Astrocyte (in vitro differentiated cells and primary cell): ENCODE measurements around the gene CNIH3. TPM values are rescaled to one million over a fixed set of nuclear protein-coding genes. Genes with fewer than 3 reads are reported as not detected.

ENCODE experiments used
- DNase-seq: peaks from one replicate; pipeline ENCODE4 v3.0.0-alpha.2; 2010; ENCODE audit warnings: low read depth
- FAIRE-seq: peaks from 2 replicates; lab custom pipeline; 2011; peaks lifted over from hg19 to GRCh38; lab: Jason Lieb, UNC
- H2AFZ ChIP-seq: 2 replicates; pipeline ENCODE4 v1.6.0; 2012; ENCODE audit warnings: low read depth, low read length, inconsistent platforms
- H3K27ac ChIP-seq: 2 replicates; pipeline ENCODE4 v1.5.1; 2011; ENCODE audit warnings: low read depth, low read length, inconsistent platforms
- H3K27me3 ChIP-seq: 2 replicates; pipeline ENCODE4 v1.6.0; 2011; ENCODE audit warnings: low read length, inconsistent platforms; ENCODE audit not compliant: insufficient read depth
- H3K36me3 ChIP-seq: 2 replicates; pipeline ENCODE4 v1.5.1; 2011; ENCODE audit warnings: low read length, inconsistent platforms; ENCODE audit not compliant: insufficient read depth
- H3K4me1 ChIP-seq: 2 replicates; pipeline ENCODE4 v1.5.1; 2011; ENCODE audit warnings: low read length, inconsistent platforms; ENCODE audit not compliant: insufficient read depth
- H3K4me2 ChIP-seq: 2 replicates; pipeline ENCODE4 v1.6.0; 2012; ENCODE audit warnings: low read length, inconsistent platforms
- H3K4me3 ChIP-seq: 2 replicates; pipeline ENCODE4 v1.5.1; 2011; ENCODE audit warnings: low read depth, mild to moderate bottlenecking, low read length, inconsistent platforms; ENCODE audit not compliant: insufficient read depth
- H3K79me2 ChIP-seq: 2 replicates; pipeline ENCODE4 v1.6.0; 2012; ENCODE audit warnings: mild to moderate bottlenecking, low read length, inconsistent platforms; ENCODE audit not compliant: insufficient read depth
- H3K9ac ChIP-seq: 2 replicates; pipeline ENCODE4 v1.6.0; 2012; ENCODE audit warnings: mild to moderate bottlenecking, low read length, inconsistent platforms
- H3K9me3 ChIP-seq: 2 replicates; pipeline ENCODE4 v1.5.1; 2012; ENCODE audit warnings: low read depth, mild to moderate bottlenecking, low read length, inconsistent platforms; ENCODE audit not compliant: insufficient read depth
- H4K20me1 ChIP-seq: 2 replicates; pipeline ENCODE4 v1.6.0; 2012; ENCODE audit warnings: low read length, inconsistent platforms; ENCODE audit not compliant: insufficient read depth
- H3K27ac Mint-ChIP-seq: one replicate; pipeline ENCODE4 v1.8.0; 2021; ENCODE audit warnings: mild to moderate bottlenecking, mixed read lengths; ENCODE audit not compliant: unreplicated experiment
- H3K27me3 Mint-ChIP-seq: one replicate; pipeline ENCODE4 v1.8.0; 2021; ENCODE audit warnings: low read depth, mixed read lengths; ENCODE audit not compliant: unreplicated experiment
- H3K36me3 Mint-ChIP-seq: one replicate; pipeline ENCODE4 v1.8.0; 2021; ENCODE audit warnings: low read depth, mixed read lengths; ENCODE audit not compliant: unreplicated experiment
- H3K4me1 Mint-ChIP-seq: one replicate; pipeline ENCODE4 v1.8.0; 2021; ENCODE audit warnings: low read depth, mixed read lengths; ENCODE audit not compliant: unreplicated experiment
- H3K4me3 Mint-ChIP-seq: one replicate; pipeline ENCODE4 v1.8.0; 2021; ENCODE audit warnings: mild to moderate bottlenecking, moderate library complexity, mixed read lengths; ENCODE audit not compliant: unreplicated experiment
- H3K9me3 Mint-ChIP-seq: one replicate; pipeline ENCODE4 v1.8.0; 2021; ENCODE audit warnings: mild to moderate bottlenecking, mixed read lengths; ENCODE audit not compliant: unreplicated experiment
- EZH2 ChIP-seq: IDR thresholded peaks from 2 replicates; pipeline ENCODE4 v1.6.1; 2012; ENCODE audit warnings: mild to moderate bottlenecking, low read length, inconsistent platforms; ENCODE audit not compliant: insufficient read depth
- total RNA-seq: library from RNA; stranded (reverse); gene quantifications from 2 replicates; pipeline ENCODE4 v1.2.1, GENCODE V29; 2021
- TF ChIP-seq, protein P1 (sequence below): IDR thresholded peaks from 2 replicates; pipeline ENCODE4 v1.5.1; 2011; ENCODE audit warnings: low read depth, mild to moderate bottlenecking, inconsistent platforms, low read length, moderate library complexity; ENCODE audit not compliant: insufficient read depth

CNIH3 gene
- total RNA-seq, 1 donor from 2014 or later = 7.7 TPM

DNA sequence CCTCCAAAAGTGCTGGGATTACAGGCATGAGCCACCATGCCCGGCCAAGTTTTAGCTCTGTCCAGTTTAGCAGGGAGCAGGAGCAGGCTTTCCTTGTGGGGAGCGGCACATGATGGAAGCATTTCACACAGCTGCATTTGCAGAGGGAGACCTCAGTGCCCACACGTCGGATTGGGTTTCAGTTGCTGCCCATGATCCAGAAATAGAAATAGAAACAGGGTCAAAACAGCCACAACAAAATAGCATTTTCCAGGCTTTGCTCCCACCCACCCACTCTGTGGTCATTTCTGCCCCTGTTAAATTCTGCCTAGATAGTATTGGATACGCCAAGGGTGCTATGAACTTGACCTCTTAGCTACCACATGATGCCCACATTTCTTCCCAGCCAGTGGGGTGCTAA is 128.4 kb downstream of the CNIH3 start:
- H3K4me2 ChIP-seq = no peak overlapping the region
- Mint-ChIP-seq H3K4me1 (peaks cover 8% of the 10 kb centered on the region), H3K27ac (no peak overlapping the region), H3K9me3 (no peaks in the 10 kb centered on the region), H3K36me3 (peaks cover 5% of the 10 kb centered on the region), H3K27me3 (peaks cover 7% of the 10 kb centered on the region), H3K4me3 (no peak overlapping the region)
- H3K27me3 ChIP-seq = no peaks in the 10 kb centered on the region
- no peak overlapping the region for H3K9ac ChIP-seq
- peaks cover 15% of the 10 kb centered on the region for H3K36me3 ChIP-seq
- no peak for FAIRE-seq
- H3K9me3 ChIP-seq = no peaks in the 10 kb centered on the region
- H3K79me2 ChIP-seq = no peaks in the 10 kb centered on the region
- no peak overlapping the region for H3K4me3 ChIP-seq
- TF ChIP-seq, protein P1, sequence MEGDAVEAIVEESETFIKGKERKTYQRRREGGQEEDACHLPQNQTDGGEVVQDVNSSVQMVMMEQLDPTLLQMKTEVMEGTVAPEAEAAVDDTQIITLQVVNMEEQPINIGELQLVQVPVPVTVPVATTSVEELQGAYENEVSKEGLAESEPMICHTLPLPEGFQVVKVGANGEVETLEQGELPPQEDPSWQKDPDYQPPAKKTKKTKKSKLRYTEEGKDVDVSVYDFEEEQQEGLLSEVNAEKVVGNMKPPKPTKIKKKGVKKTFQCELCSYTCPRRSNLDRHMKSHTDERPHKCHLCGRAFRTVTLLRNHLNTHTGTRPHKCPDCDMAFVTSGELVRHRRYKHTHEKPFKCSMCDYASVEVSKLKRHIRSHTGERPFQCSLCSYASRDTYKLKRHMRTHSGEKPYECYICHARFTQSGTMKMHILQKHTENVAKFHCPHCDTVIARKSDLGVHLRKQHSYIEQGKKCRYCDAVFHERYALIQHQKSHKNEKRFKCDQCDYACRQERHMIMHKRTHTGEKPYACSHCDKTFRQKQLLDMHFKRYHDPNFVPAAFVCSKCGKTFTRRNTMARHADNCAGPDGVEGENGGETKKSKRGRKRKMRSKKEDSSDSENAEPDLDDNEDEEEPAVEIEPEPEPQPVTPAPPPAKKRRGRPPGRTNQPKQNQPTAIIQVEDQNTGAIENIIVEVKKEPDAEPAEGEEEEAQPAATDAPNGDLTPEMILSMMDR = no peak
- no peak for TF ChIP-seq EZH2
- H4K20me1 ChIP-seq = no peaks in the 10 kb centered on the region
- H3K27ac ChIP-seq = no peak overlapping the region
- H3K4me1 ChIP-seq = peaks cover 14% of the 10 kb centered on the region
- no peak overlapping the region for H2AFZ ChIP-seq
- DNase-seq = no peak

DNA sequence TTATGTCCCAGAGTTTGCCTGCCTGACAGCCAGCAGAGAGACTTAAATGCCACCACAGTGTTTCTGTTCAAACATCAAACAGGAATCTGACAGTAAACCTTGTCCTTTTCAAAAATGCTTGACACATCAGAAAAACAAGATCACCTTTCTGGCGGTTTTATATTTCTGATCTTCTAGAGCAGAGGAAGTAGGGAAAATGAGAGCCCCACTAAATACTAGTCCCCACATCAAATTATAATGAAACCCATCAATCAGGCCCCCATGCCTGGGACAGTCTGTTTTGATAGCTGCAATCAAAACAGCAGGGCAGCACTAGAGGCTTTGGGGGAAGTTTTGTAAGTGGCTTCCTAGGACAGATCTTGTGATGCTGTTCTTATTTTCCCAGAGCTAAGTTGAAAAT is 129.3 kb downstream of the CNIH3 start:
- H3K36me3 ChIP-seq = peaks cover 9% of the 10 kb centered on the region
- no peak overlapping the region for H3K4me3 Mint-ChIP-seq
- no peak for FAIRE-seq
- peaks cover 5% of the 10 kb centered on the region for H3K27me3 Mint-ChIP-seq
- no peak overlapping the region for H3K4me3 ChIP-seq
- no peak for DNase-seq
- H3K36me3 Mint-ChIP-seq = peaks cover 5% of the 10 kb centered on the region
- H3K4me2 ChIP-seq = no peak overlapping the region
- no peak for TF ChIP-seq EZH2
- TF ChIP-seq, protein P1 = no peak
- no peaks in the 10 kb centered on the region for H3K79me2 ChIP-seq
- no peak overlapping the region for H3K27ac ChIP-seq
- H3K27me3 ChIP-seq = no peaks in the 10 kb centered on the region
- H3K9me3 ChIP-seq = no peaks in the 10 kb centered on the region
- H2AFZ ChIP-seq = no peak overlapping the region
- no peaks in the 10 kb centered on the region for H3K9me3 Mint-ChIP-seq
- no peak overlapping the region for H3K27ac Mint-ChIP-seq
- H3K4me1 ChIP-seq = peaks cover 14% of the 10 kb centered on the region
- peaks cover 5% of the 10 kb centered on the region for H3K4me1 Mint-ChIP-seq
- no peaks in the 10 kb centered on the region for H4K20me1 ChIP-seq
- H3K9ac ChIP-seq = no peak overlapping the region

DNA sequence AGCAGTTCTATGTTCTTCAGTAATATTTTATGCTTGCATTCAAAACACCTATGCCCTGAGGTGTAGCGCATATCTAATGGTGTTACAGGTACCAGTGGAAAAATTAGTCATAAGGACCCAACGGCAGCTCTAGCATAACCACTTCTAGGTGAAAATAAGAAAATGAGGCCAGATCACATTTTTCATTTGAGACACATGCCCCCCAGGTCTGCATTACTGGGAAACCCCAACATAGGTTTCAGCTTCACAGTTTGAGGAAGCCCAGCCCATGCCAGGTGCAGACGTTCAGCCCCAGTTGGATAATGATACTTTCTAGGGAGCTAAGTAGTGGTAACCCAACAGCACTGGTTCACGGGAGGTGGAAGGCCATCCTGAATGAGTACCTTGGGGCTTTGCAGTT is 129.8 kb downstream of the CNIH3 start:
- no peak for FAIRE-seq
- Histone ChIP-seq H3K27ac (no peak overlapping the region), H3K36me3 (peaks cover 6% of the 10 kb centered on the region), H3K4me2 (no peak overlapping the region), H3K79me2 (no peaks in the 10 kb centered on the region), H3K4me3 (no peak overlapping the region), H2AFZ (no peak overlapping the region), H4K20me1 (no peaks in the 10 kb centered on the region), H3K4me1 (peaks cover 14% of the 10 kb centered on the region), H3K9ac (no peak overlapping the region), H3K9me3 (no peaks in the 10 kb centered on the region), H3K27me3 (no peaks in the 10 kb centered on the region)
- Mint-ChIP-seq H3K36me3 (peaks cover 5% of the 10 kb centered on the region), H3K27ac (no peak overlapping the region), H3K9me3 (no peaks in the 10 kb centered on the region), H3K27me3 (peaks cover 5% of the 10 kb centered on the region), H3K4me3 (no peak overlapping the region), H3K4me1 (peaks cover 5% of the 10 kb centered on the region)
- no peak for TF ChIP-seq EZH2
- TF ChIP-seq, protein P1 = no peak
- no peak for DNase-seq
